NCI-H82 treated with DMSO at 0.1 percent for 48 hours (cell line): ENCODE data around the gene ARHGAP15.

Experiments
- DNase-seq: peaks from one replicate; lab custom pipeline; 2025; ENCODE audit not compliant: unreplicated experiment; lab: John Stamatoyannopoulos, UW

ARHGAP15 gene

GRCh38 chr2:143741205-143741604 is 612.0 kb downstream of the ARHGAP15 start:
- DNase-seq: no peak

DNA sequence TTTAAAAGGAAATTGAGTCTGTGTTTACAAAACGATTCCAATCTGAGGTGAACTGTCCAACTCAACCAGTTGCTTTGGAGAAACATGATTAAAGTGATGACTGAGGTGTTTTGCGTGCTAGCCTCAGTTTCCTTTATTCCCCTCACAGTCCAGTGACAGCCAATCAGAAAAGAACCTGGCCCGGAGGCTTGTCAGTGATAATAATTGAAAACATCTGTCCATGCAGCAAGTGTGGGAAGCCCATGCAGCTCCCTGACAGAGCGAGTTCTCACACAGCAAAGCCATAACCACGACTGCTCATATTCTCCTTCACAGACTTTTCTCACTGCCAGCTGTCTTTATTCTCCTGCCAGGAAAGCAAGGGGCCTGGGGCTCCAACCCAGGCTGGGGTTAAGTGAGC is 613.4 kb downstream of the ARHGAP15 start:
- DNase-seq: no peak

DNA sequence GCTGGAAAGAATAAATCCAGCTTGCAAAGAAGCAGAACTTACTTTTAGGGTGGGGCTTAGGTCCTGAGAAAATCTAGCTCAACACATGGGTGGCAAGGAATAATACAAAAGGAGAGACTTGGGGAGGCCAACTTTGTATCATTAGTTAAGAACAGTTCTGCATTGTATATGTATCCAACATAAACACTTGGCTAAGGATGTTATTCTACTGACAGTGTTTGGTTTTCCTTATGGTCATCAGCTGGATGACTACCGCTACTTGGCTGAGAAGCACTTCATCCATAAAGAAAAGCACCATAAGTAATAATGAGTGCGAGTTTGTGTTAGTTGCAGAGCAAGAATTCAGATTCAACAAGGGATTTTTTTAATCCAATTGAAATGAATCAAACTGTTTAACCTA is 614.9 kb downstream of the ARHGAP15 start:
- no peak for DNase-seq

GRCh38 chr2:143745060-143745459 is 615.8 kb downstream of the ARHGAP15 start:
- DNase-seq: no peak

GRCh38 chr2:143754742-143755141 is 625.5 kb downstream of the ARHGAP15 start:
- no peak for DNase-seq

DNA sequence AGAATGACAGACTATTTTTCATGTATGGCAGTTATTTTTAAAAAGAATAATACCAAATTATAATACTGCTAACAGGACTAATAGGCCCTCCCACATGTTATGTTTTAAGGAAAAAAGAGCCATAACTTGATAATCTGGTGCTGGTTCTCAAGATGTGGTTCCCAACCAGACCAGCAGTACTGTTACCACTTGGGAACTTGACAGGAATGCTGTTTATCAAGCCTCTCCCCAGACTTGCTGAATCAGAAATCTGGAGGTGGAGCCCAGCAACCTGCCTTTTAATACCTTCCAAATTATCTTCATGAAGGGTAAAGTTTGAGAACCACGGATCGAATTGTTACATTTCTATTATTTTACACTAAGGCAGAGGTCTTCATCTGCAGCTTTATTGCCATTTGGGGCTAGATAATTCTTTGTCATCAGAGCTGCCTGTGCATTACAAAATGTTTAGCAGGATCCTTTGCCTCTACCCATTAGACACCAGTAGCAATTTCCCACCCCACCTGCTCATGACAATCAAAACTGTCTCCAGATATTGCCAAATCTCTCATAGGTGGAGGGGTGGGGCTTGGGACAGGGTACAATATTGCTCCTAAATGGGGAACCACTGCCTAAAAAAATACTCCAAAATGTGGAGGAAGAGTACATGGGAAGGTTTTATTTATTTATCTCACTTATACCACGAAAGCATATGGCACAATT is 629.6 kb downstream of the ARHGAP15 start:
- DNase-seq: no peak

GRCh38 chr2:143759455-143759854 is 630.2 kb downstream of the ARHGAP15 start:
- DNase-seq: no peak

DNA sequence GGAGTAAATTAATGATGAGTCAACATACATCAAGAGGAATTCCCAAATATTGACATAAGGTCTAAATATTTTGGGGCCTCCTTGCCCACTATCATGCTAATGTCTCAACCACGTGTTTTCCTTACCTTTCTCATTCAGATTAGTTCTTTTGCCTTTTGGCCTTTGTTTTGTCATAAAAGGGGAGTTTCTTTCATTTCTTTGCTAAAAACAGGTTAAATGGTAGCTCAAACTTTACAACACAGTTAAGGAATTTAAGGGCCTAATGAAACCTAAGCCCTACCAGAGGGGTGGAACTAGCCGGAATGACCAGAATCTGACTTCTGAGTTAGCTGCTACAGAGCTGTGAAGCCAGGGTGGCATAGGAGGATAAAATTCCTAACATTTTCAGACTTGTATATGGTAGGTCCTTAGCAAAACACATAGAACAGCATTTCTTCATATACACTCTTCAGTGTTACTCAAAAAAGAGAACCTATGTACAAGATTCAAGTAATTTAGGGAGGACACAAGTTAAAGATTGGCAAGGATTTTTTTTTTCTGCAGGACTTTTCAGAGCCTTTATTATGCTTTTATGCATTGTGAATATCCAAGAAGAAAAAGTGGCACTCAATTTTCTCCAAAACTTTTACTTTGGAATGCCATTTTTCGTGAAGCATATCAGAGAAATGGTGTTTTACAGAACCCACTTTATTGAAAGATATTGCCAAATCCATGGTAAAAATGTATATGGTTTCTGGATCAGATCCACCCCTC is 633.1 kb downstream of the ARHGAP15 start:
- DNase-seq: no peak

- no peak for DNase-seq
These were observed 635.0 kb downstream of the ARHGAP15 start for GRCh38 chr2:143764261-143764660.

DNA sequence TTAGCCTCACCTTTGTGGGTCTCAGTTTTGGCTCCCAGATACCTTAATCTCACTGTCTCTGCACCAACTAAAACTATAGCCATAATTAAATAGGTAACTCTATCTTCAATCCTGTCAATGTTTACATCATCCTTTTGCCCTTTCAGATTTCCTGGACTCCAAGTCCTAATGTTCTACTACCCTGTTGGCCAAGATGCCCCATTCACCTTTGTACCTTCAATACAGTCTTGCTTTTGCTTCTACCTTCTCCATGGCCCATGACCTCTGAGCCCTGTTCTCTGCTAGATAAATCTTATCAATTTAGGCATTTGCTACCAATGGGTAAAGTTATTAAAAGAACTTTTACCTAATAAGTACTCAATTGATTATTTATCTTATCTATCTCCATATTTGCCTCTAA is 635.5 kb downstream of the ARHGAP15 start:
- no peak for DNase-seq

DNA sequence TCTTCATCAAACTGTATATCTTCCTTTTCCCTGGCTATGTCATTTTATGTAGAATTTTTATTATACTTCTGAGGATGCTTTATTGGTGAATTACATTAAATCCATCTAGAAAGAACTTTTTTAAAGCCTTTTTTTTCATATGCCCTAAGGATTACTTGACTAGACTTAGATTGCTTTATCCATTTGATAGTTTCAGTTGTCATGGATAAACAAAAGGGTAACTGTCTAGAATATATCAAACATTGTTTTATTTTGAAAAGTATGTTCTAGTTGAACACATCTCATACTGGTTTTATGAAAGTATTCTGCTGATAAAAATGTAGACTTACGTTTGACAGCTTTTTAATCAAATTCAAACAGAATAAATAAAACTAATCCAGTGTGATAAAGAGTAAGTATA is 639.8 kb downstream of the ARHGAP15 start:
- no peak for DNase-seq

GRCh38 chr2:143771939-143772338 is 642.7 kb downstream of the ARHGAP15 start:
- no peak for DNase-seq

DNA sequence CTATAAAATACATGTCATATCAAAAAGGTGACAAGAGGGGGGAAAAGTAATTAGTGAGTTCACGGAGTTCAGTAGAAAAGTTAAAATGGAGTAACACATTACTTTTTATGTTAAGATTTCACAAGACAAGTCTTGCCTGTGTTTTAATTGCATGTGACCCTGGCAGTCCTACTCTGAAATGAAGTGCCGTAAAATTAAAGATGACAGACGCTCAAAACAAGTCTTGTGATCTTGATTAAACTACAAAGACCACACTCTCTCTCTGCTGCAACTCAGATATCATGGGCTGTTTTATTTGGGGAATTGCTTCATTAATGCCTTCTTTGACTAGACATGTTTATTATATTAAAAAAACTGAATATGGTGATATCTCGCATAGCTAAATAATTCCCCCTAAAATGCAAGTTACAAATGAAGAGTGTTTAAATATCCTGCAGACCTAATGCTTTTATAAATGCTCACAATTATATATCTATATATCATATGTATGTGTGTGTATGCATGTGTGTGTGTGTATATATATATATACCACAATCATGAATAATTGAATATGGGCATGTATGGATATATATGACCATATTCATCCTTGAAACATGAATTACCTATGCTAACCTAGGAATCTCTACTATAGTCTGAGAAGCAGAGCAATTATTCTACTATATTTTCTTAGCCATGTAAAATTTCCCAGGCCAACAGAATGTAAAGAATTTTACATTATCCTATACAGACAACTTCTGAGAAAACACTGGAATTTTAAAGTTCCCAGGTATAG is 647.5 kb downstream of the ARHGAP15 start:
- DNase-seq: no peak

GRCh38 chr2:143779021-143779420 is 649.8 kb downstream of the ARHGAP15 start:
- DNase-seq: no peak

DNA sequence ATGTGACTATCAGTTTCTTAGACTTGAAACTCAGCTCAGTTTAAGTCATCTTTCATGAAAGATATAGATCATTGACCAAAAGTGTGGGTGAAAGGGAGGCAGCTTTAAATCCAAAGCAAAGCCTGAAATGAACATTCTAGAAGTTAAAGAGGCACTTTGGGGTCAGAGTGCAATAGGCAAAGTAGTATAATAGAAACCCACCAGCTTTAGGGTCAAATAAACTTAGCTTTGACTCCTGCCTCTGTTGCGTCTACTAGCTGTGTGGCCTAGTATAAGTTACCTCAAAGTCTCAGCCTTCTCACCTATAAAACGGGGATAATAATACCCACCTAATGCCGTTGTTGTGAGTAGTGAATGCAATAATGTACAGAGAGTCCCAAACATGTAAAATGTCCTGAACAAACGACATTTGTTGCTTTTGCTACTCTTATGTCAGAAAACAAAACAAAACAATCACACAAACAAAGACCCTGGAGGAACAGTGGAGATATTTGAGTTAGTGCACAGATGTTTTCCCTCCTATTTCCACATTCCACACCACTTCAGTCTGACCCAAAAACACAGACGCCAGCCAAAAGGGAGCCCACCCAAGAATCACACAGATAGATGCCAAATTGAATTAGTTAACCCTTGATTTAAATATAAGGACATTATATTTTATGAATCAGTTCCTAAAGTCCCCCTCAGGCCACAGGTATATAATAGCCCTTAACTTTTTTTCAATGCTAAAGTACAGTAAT is 657.0 kb downstream of the ARHGAP15 start:
- no peak for DNase-seq

DNA sequence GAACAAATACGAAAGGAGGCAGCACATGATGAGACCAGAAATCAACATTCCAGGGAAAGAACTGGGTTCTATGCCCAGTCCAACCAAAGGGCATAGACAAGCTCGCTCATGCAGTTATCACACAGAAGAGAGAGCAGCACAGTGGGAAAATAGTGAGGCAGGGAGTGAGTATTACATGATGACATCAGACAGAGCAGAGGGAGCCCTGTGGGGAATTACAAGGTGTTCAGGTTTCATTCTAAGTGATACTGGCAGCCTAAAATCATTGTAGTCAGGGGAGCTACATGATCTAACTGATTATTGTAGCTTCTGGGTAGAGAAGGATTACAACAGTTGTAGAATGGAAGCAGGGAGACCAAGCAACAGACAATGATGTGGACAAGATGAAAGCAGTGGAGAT is 658.5 kb downstream of the ARHGAP15 start:
- no peak for DNase-seq

DNA sequence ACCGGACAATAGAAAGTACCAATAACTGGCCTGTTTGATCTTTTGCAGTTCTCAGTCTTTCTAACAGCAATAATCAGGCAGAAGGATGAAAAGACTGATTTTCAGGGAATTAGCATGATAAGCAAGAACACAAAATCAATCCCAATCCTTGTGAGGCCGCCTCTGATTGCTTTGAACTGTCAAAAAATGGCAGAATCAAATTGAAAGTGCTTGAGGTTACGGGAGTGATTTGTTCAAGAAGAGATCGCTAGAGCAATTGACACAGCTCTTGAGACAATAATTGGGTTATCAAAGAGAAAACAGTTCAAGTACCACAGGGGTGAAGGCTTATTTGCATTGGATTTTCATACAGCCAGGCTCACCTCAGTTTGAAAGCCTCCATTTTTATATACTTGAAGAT is 663.4 kb downstream of the ARHGAP15 start:
- no peak for DNase-seq

- DNase-seq: no peak
These were observed 664.2 kb downstream of the ARHGAP15 start for GRCh38 chr2:143793381-143793780.

DNA sequence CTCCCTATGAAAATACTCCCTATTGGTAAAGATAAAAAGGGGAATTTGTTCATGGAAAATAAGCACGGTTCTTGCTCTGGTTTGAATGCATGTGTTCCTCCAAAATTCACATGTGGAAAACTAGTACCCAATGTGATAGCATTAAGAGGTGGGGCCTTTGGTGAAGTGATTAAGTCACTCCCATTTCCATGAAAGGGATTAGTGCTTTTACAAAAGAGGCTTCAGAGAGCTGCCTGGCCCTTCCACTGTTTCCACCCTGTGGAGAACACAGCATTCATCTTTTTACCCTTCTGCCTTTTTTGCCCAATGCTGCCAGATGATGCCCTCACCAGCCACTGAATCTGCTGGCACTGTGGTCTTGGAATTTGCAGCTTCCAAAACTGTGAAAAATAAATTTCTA is 666.8 kb downstream of the ARHGAP15 start:
- no peak for DNase-seq

DNA sequence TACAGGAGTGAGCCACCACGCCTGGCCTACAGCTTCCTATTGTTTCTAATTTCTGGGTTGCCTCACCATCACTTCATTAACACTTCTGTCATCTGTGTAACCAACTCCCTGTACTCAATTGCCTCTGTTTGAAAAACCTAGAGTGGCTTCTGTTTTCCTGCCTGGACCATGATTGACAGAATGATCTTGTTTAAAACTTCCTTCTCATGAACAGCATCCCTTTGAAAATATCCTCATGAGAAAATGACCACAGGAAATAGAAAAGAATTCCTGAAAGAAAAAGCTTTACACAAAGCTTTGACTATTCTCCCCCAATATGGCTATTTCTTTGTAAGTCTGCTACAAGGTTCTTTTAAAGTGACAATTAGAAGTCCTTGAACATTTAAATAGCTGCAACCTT is 672.3 kb downstream of the ARHGAP15 start:
- DNase-seq: no peak

GRCh38 chr2:143802242-143802641 is 673.0 kb downstream of the ARHGAP15 start:
- DNase-seq: no peak
